HEK293 (cell line): ENCODE measurements around the gene CYP4F2.

ENCODE experiments used
- CTCF ChIP-seq: fragments of 450-650 bp; formaldehyde crosslinking; IDR thresholded peaks from 2 replicates; pipeline ENCODE4 v1.5.1; 2016; ENCODE audit warnings: missing biosample characterization, missing genetic modification characterization
- EGR2 ChIP-seq: fragments of 450-650 bp; formaldehyde crosslinking; IDR thresholded peaks from 2 replicates; pipeline ENCODE4 v1.5.1; 2016; ENCODE audit warnings: low read depth, missing biosample characterization, missing genetic modification characterization
- KLF7 ChIP-seq: fragments of 450-650 bp; formaldehyde crosslinking; IDR thresholded peaks from 2 replicates; pipeline ENCODE4 v1.5.1; 2016; ENCODE audit warnings: missing biosample characterization, missing genetic modification characterization, borderline replicate concordance
- ZBTB26 ChIP-seq: fragments of 450-650 bp; formaldehyde crosslinking; optimal IDR thresholded peaks from 2 replicates; pipeline ENCODE3; 2016; ENCODE audit warnings: missing biosample characterization, mild to moderate bottlenecking, missing genetic modification characterization
- ZNF157 ChIP-seq: fragments of 450-650 bp; formaldehyde crosslinking; IDR thresholded peaks from 2 replicates; pipeline ENCODE4 v1.5.1; 2016; ENCODE audit warnings: missing biosample characterization, missing genetic modification characterization
- ZNF174 ChIP-seq: fragments of 450-650 bp; formaldehyde crosslinking; IDR thresholded peaks from 2 replicates; pipeline ENCODE4 v1.5.0; 2017; ENCODE audit warnings: missing biosample characterization, mild to moderate bottlenecking, missing genetic modification characterization
- ZNF211 ChIP-seq: fragments of 450-650 bp; formaldehyde crosslinking; IDR thresholded peaks from 2 replicates; pipeline ENCODE4 v1.5.1; 2016; ENCODE audit warnings: low read depth, missing biosample characterization, missing genetic modification characterization
- ZNF221 ChIP-seq: fragments of 450-650 bp; formaldehyde crosslinking; IDR thresholded peaks from 2 replicates; pipeline ENCODE4 v1.5.1; 2017; ENCODE audit warnings: missing biosample characterization, missing genetic modification characterization, borderline replicate concordance
- ZNF26 ChIP-seq: fragments of 450-650 bp; formaldehyde crosslinking; IDR thresholded peaks from 2 replicates; pipeline ENCODE4 v1.5.1; 2016; ENCODE audit warnings: missing biosample characterization, missing genetic modification characterization
- ZNF274 ChIP-seq, 2 experiments: fragments of 200-500 bp in 1 of 2; fragments of 450-650 bp in 1 of 2; sonication (Bioruptor generic) in 1 of 2; formaldehyde crosslinking in 1 of 2; IDR thresholded peaks; 2 replicates each; pipeline versions ENCODE4 v1.5.1 to v1.6.1; 2014 to 2016; ENCODE audit warnings: borderline replicate concordance in 1 of 2, inconsistent platforms in 1 of 2, low read length in 1 of 2, missing biosample characterization in 1 of 2, missing genetic modification characterization in 1 of 2
- ZNF350 ChIP-seq: fragments of 450-650 bp; formaldehyde crosslinking; IDR thresholded peaks from 2 replicates; pipeline ENCODE4 v1.5.0; 2017; ENCODE audit warnings: missing biosample characterization, mild to moderate bottlenecking, missing genetic modification characterization
- ZNF549 ChIP-seq: fragments of 450-650 bp; IDR thresholded peaks from 2 replicates; pipeline ENCODE4 v1.5.1; 2018; ENCODE audit warnings: missing biosample characterization, missing genetic modification characterization, mild to moderate bottlenecking, inconsistent platforms, moderate library complexity
- ZNF777 ChIP-seq: fragments of 450-650 bp; formaldehyde crosslinking; IDR thresholded peaks from 2 replicates; pipeline ENCODE4 v1.5.1; 2017; ENCODE audit warnings: missing biosample characterization, missing genetic modification characterization, borderline replicate concordance

- no peak for TF ChIP-seq ZNF174 (tag by site-specific recombination)
- TF ChIP-seq ZBTB26 (tag by site-specific recombination): no peak
- no peak for TF ChIP-seq CTCF (tag by site-specific recombination)
- no peak for TF ChIP-seq ZNF211 (tag by site-specific recombination)
- TF ChIP-seq EGR2 (tag by site-specific recombination): no peak
- no peak for TF ChIP-seq ZNF157 (tag by site-specific recombination)
- TF ChIP-seq ZNF274 (IDR thresholded peaks at IDR 0.05; ENCODE audit: low read length): no peak
- no peak for TF ChIP-seq ZNF274 (tag by site-specific recombination; IDR thresholded peaks at IDR 0.05; ENCODE audit: borderline replicate concordance)
- TF ChIP-seq ZNF777: no peak
- no peak for TF ChIP-seq ZNF350
- TF ChIP-seq ZNF549 (tag by site-specific recombination): no peak
- TF ChIP-seq KLF7: no peak
- TF ChIP-seq ZNF26: no peak
- TF ChIP-seq ZNF221 (tag by site-specific recombination): no peak
Observed at GRCh38 chr19:15892012-15892411, 5.9 kb downstream of the CYP4F2 start.
